Measurements from ENCODE around the gene FTCDNL1.

DNA sequence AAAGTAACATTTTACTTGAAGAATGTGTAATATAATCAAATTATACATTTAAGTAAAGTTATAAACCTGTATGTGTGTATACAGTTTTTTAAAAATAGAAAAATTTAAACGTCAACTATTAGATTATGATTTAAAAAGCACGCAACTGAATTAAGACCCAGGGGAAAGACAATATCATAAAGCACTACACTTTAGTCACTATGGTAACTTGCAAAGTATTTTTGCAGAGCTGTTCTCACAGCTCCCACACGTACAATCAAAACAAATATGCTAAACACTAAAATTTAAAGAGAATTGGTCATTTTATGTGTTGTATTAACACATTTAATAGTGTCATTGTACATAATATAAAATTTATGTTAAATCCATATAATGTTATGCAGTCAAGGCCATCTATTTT, 59.7 kb downstream of the FTCDNL1 start:
- TF ChIP-seq, protein P1, sequence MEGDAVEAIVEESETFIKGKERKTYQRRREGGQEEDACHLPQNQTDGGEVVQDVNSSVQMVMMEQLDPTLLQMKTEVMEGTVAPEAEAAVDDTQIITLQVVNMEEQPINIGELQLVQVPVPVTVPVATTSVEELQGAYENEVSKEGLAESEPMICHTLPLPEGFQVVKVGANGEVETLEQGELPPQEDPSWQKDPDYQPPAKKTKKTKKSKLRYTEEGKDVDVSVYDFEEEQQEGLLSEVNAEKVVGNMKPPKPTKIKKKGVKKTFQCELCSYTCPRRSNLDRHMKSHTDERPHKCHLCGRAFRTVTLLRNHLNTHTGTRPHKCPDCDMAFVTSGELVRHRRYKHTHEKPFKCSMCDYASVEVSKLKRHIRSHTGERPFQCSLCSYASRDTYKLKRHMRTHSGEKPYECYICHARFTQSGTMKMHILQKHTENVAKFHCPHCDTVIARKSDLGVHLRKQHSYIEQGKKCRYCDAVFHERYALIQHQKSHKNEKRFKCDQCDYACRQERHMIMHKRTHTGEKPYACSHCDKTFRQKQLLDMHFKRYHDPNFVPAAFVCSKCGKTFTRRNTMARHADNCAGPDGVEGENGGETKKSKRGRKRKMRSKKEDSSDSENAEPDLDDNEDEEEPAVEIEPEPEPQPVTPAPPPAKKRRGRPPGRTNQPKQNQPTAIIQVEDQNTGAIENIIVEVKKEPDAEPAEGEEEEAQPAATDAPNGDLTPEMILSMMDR (IDR thresholded peaks at IDR 0.05; ENCODE audit: borderline replicate concordance, extremely low read depth, low read length, poor library complexity, severe bottlenecking) = no peak
- TF ChIP-seq EZH2 (IDR thresholded peaks at IDR 0.05; ENCODE audit: borderline replicate concordance, low read depth, low read length, severe bottlenecking) = no peak

All from DND-41 (cell line).